B cell (primary cell): ENCODE measurements around the gene POLDIP3.

Source experiments
- EZH2 ChIP-seq: IDR thresholded peaks from 2 replicates; pipeline ENCODE4 v1.6.1; 2012; ENCODE audit warnings: borderline replicate concordance, low read depth, mild to moderate bottlenecking, moderate library complexity, low read length; ENCODE audit not compliant: insufficient read depth, poor library complexity, severe bottlenecking
- TF ChIP-seq, protein P1 (sequence below): fragments of 200-600 bp; IDR thresholded peaks from one replicate; pipeline ENCODE4 v1.8.0; 2022; ENCODE audit warnings: antibody characterized with exemption, mild to moderate bottlenecking

DNA sequence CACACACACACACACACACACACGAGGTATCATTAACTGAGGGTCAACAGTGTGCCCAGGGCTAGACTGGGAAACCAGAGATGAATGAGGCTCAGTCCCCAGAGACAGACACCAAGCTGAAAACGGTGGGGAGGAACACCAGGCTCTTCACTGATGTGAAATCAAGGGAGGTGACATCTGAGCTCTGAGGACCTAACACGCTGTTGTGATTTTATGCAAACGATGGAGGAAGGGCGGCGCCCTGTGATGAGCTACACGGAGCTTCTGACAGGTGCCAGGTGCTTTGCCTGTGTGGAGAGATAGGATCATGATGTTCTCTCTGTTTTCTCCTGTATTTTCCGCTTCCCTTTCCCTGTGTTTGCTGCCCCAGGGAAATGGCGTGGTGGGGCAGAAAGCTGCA is 41.0 kb upstream of the POLDIP3 start:
- TF ChIP-seq, protein P1, sequence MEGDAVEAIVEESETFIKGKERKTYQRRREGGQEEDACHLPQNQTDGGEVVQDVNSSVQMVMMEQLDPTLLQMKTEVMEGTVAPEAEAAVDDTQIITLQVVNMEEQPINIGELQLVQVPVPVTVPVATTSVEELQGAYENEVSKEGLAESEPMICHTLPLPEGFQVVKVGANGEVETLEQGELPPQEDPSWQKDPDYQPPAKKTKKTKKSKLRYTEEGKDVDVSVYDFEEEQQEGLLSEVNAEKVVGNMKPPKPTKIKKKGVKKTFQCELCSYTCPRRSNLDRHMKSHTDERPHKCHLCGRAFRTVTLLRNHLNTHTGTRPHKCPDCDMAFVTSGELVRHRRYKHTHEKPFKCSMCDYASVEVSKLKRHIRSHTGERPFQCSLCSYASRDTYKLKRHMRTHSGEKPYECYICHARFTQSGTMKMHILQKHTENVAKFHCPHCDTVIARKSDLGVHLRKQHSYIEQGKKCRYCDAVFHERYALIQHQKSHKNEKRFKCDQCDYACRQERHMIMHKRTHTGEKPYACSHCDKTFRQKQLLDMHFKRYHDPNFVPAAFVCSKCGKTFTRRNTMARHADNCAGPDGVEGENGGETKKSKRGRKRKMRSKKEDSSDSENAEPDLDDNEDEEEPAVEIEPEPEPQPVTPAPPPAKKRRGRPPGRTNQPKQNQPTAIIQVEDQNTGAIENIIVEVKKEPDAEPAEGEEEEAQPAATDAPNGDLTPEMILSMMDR, result no peak
- no peak for TF ChIP-seq EZH2
